DOHH2 (cell line): ENCODE results near the gene TNRC18.
"Not testable (repeated sequence)": the region's sequence is repeated elsewhere in the genome, so short reads cannot be mapped to it uniquely, and the experiment has no call there.

ENCODE experiments used
- H3F3A ChIP-seq: fragments of 200-600 bp; sonication (generic), shearing (Covaris generic); 2 replicates; pipeline ENCODE4 v1.6.0; 2016; ENCODE audit warnings: antibody characterized with exemption, mild to moderate bottlenecking; ENCODE audit not compliant: control insufficient read depth, insufficient read depth
- H3K27ac ChIP-seq: fragments of 200-600 bp; sonication (generic); 2 replicates; pipeline ENCODE4 v1.5.1; 2014; ENCODE audit warnings: low read depth, mild to moderate bottlenecking, low read length, moderate library complexity
- H3K27me3 ChIP-seq: fragments of 200-600 bp; sonication (generic); 2 replicates; pipeline ENCODE4 v1.6.1; 2014; ENCODE audit warnings: mild to moderate bottlenecking, low read length, mixed read lengths; ENCODE audit not compliant: control insufficient read depth
- H3K36me3 ChIP-seq: fragments of 200-600 bp; sonication (generic); 2 replicates; pipeline ENCODE4 v1.6.1; 2014; ENCODE audit warnings: mild to moderate bottlenecking, low read length, moderate library complexity, mixed read lengths; ENCODE audit not compliant: control insufficient read depth
- H3K4me1 ChIP-seq: fragments of 200-600 bp; sonication (generic); 2 replicates; pipeline ENCODE4 v1.6.1; 2014; ENCODE audit warnings: mild to moderate bottlenecking, low read length, mixed read lengths; ENCODE audit not compliant: control insufficient read depth
- H3K4me2 ChIP-seq: fragments of 200-600 bp; sonication (generic); 2 replicates; pipeline ENCODE4 v1.6.0; 2014; ENCODE audit warnings: mild to moderate bottlenecking, low read length, moderate library complexity
- H3K4me3 ChIP-seq: fragments of 200-600 bp; sonication (generic); 2 replicates; pipeline ENCODE4 v1.5.1; 2014; ENCODE audit warnings: mild to moderate bottlenecking, low read length, mixed read lengths
- H3K79me2 ChIP-seq: fragments of 200-600 bp; sonication (generic); 2 replicates; pipeline ENCODE4 v1.6.1; 2014; ENCODE audit warnings: mild to moderate bottlenecking, low read length, mixed read lengths; ENCODE audit not compliant: control insufficient read depth
- H3K9me2 ChIP-seq: fragments of 200-600 bp; sonication (generic); replicated peaks from 2 replicates; pipeline ENCODE4 v1.6.1; 2014; ENCODE audit warnings: mild to moderate bottlenecking, low read length, mixed read lengths; ENCODE audit not compliant: control insufficient read depth
- H3K9me3 ChIP-seq: fragments of 200-600 bp; sonication (generic); 2 replicates; pipeline ENCODE4 v1.6.1; 2014; ENCODE audit warnings: antibody characterized with exemption, low read length, mixed read lengths; ENCODE audit not compliant: control insufficient read depth, insufficient read depth
- H4K20me1 ChIP-seq: fragments of 200-600 bp; sonication (generic); 2 replicates; pipeline ENCODE4 v1.6.0; 2014; ENCODE audit warnings: low read depth, mild to moderate bottlenecking, antibody characterized with exemption, low read length, moderate library complexity; ENCODE audit not compliant: control insufficient read depth, insufficient read depth
- CTCF ChIP-seq: fragments of 200-600 bp; sonication (generic); IDR thresholded peaks from one replicate; pipeline ENCODE4 v1.5.1; 2014; ENCODE audit warnings: antibody characterized with exemption, mild to moderate bottlenecking, low read depth, low read length; ENCODE audit not compliant: poor library complexity, severe bottlenecking
- EZH2phosphoT487 ChIP-seq: fragments of 200-600 bp; sonication (generic); IDR thresholded peaks from 2 replicates; pipeline ENCODE4 v1.6.1; 2017; ENCODE audit warnings: borderline replicate concordance, mild to moderate bottlenecking, antibody characterized with exemption, low read length, moderate library complexity, mixed read lengths

The TNRC18 gene

GRCh38 chr7:5279734-5280133, 143.9 kb downstream of the TNRC18 start:
- no peak for TF ChIP-seq EZH2phosphoT487
- TF ChIP-seq CTCF = no peak
- Histone ChIP-seq H3K27me3 (peaks cover 6% of the 10 kb centered on the region), H3K9me3 (no peaks in the 10 kb centered on the region), H3K79me2 (no peaks in the 10 kb centered on the region), H3F3A (no peaks in the 10 kb centered on the region), H3K4me2 (no peak overlapping the region), H3K27ac (no peak overlapping the region), H3K36me3 (no peaks in the 10 kb centered on the region), H3K4me1 (no peaks in the 10 kb centered on the region), H4K20me1 (no peaks in the 10 kb centered on the region), H3K4me3 (no peak overlapping the region), H3K9me2 (no peaks in the 10 kb centered on the region)

GRCh38 chr7:5278766-5279165, 144.9 kb downstream of the TNRC18 start:
- TF ChIP-seq EZH2phosphoT487 (no peak), CTCF (no peak)
- H4K20me1 ChIP-seq = no peaks in the 10 kb centered on the region
- no peaks in the 10 kb centered on the region for H3K79me2 ChIP-seq
- no peaks in the 10 kb centered on the region for H3K9me3 ChIP-seq
- H3F3A ChIP-seq = no peaks in the 10 kb centered on the region
- no peaks in the 10 kb centered on the region for H3K36me3 ChIP-seq
- no peak overlapping the region for H3K27ac ChIP-seq
- no peak overlapping the region for H3K4me3 ChIP-seq
- no peaks in the 10 kb centered on the region for H3K9me2 ChIP-seq
- H3K4me1 ChIP-seq = no peaks in the 10 kb centered on the region
- H3K4me2 ChIP-seq = no peak overlapping the region
- peaks cover 6% of the 10 kb centered on the region for H3K27me3 ChIP-seq

- Histone ChIP-seq H3K4me3 (no peak overlapping the region), H3K9me3 (no peaks in the 10 kb centered on the region), H3K4me1 (no peaks in the 10 kb centered on the region), H3K36me3 (no peaks in the 10 kb centered on the region), H3K27me3 (peaks cover 6% of the 10 kb centered on the region; the same call in 1 of the 2 replicates), H3K9me2 (no peaks in the 10 kb centered on the region), H3F3A (no peaks in the 10 kb centered on the region), H4K20me1 (no peaks in the 10 kb centered on the region), H3K27ac (no peak overlapping the region), H3K79me2 (no peaks in the 10 kb centered on the region), H3K4me2 (no peak overlapping the region)
- no peak for TF ChIP-seq CTCF
- TF ChIP-seq EZH2phosphoT487 = no peak
Observed at GRCh38 chr7:5276611-5277010, 147.0 kb downstream of the TNRC18 start.

- H3K4me2 ChIP-seq, H3K27ac ChIP-seq, H3K9me2 ChIP-seq, H3K79me2 ChIP-seq, H3F3A ChIP-seq, H3K36me3 ChIP-seq, H3K27me3 ChIP-seq, H4K20me1 ChIP-seq, H3K4me3 ChIP-seq, H3K4me1 ChIP-seq, H3K9me3 ChIP-seq: not testable (repeated sequence)
Observed at GRCh38 chr7:5276123-5276522, 147.5 kb downstream of the TNRC18 start.

- not testable (repeated sequence) for H3K27ac ChIP-seq, H3K4me3 ChIP-seq, H3K4me2 ChIP-seq, H3K27me3 ChIP-seq, H3K36me3 ChIP-seq, H3K4me1 ChIP-seq, H3F3A ChIP-seq, H3K79me2 ChIP-seq, H3K9me3 ChIP-seq, H3K9me2 ChIP-seq, H4K20me1 ChIP-seq
Observed at GRCh38 chr7:5275510-5275909, 148.1 kb downstream of the TNRC18 start.

GRCh38 chr7:5274985-5275431, 148.6 kb downstream of the TNRC18 start:
- not testable (repeated sequence) for H3K4me1 ChIP-seq, H3K36me3 ChIP-seq, H3K27ac ChIP-seq, H3K4me2 ChIP-seq, H3K9me2 ChIP-seq, H3K79me2 ChIP-seq, H3K27me3 ChIP-seq, H3K9me3 ChIP-seq, H3F3A ChIP-seq, H3K4me3 ChIP-seq, H4K20me1 ChIP-seq
